ENCODE results near the gene ETS1.

DNA sequence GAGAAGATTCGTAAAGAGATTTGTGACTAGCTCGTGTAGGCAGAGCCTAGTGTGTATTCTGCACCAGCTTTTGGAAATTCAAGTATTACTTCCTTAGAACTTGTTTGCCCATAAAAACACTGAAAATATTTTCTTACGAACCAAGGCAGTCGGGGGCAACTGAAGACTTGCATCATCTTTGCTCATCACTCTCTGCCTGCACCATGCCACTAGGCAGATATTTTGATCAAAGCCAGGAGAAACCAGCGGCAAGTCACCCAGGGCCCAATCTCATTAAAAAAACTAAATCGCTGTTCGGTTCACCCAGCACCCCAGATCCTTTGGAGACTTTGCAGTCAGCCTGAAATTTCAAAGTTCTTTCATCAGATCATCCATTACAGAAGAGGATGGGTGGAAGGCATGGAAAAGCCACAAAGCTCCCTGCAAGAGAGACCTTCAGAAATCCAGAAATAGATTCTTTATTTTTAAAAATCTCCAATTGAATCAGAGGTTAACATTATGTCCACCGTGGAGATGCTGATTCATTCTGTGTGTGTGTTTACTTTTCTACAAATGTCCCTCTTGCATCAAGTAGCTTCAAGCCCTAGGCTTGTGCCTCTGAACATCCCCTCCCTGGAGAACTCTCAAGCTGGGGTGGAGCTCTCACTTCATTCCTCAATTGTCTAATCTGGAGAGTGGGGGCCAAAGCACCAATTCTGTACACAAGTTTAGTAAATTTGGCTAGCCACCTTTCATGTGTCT, 78.4 kb downstream of the ETS1 start:
- TF ChIP-seq, protein P1, sequence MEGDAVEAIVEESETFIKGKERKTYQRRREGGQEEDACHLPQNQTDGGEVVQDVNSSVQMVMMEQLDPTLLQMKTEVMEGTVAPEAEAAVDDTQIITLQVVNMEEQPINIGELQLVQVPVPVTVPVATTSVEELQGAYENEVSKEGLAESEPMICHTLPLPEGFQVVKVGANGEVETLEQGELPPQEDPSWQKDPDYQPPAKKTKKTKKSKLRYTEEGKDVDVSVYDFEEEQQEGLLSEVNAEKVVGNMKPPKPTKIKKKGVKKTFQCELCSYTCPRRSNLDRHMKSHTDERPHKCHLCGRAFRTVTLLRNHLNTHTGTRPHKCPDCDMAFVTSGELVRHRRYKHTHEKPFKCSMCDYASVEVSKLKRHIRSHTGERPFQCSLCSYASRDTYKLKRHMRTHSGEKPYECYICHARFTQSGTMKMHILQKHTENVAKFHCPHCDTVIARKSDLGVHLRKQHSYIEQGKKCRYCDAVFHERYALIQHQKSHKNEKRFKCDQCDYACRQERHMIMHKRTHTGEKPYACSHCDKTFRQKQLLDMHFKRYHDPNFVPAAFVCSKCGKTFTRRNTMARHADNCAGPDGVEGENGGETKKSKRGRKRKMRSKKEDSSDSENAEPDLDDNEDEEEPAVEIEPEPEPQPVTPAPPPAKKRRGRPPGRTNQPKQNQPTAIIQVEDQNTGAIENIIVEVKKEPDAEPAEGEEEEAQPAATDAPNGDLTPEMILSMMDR (IDR thresholded peaks at IDR 0.05): no peak
- no peak for TF ChIP-seq POLR2A (IDR thresholded peaks at IDR 0.05; ENCODE audit: low read depth)
- no peak for TF ChIP-seq EP300 (IDR thresholded peaks at IDR 0.05)
